GM12865 (cell line): Measurements from ENCODE around the gene KLF13.

Source experiments
- DNase-seq: peaks from one replicate; pipeline ENCODE4 v3.0.0; 2010; ENCODE audit warnings: low read depth
- H3K4me3 ChIP-seq: 2 replicates; pipeline ENCODE4 v1.5.1; 2011; ENCODE audit warnings: mild to moderate bottlenecking, low read depth, low read length, control low read depth
- CTCF ChIP-seq: IDR thresholded peaks from 2 replicates; pipeline ENCODE4 v1.5.1; 2011; ENCODE audit warnings: low read length, control low read depth, low read depth, inconsistent platforms; ENCODE audit not compliant: insufficient read depth; ENCODE audit errors: missing control alignments

Gene KLF13

GRCh38 chr15:31305375-31305774 lies 21.3 kb upstream of the KLF13 start:
- no peak for TF ChIP-seq CTCF
- no peak for DNase-seq

GRCh38 chr15:31305796-31306425 lies 20.7 kb upstream of the KLF13 start:
- no peak overlapping the region for H3K4me3 ChIP-seq
- no peak for DNase-seq
- TF ChIP-seq CTCF: no peak

More at GRCh38 chr15:31305375-31305774, 21.3 kb upstream of the KLF13 start:
- no peak overlapping the region for H3K4me3 ChIP-seq

GRCh38 chr15:31306426-31307269 lies 20.0 kb upstream of the KLF13 start:
- TF ChIP-seq CTCF: no peak
- no peak for DNase-seq
- H3K4me3 ChIP-seq: no peak overlapping the region

- no peak overlapping the region for H3K4me3 ChIP-seq
- no peak for DNase-seq
- no peak for TF ChIP-seq CTCF
Observed at GRCh38 chr15:31307270-31308184, 19.1 kb upstream of the KLF13 start.

- no peak for TF ChIP-seq CTCF
- peak; percentile 54 for DNase-seq
- no peak overlapping the region for H3K4me3 ChIP-seq
Observed at GRCh38 chr15:31308185-31308639, 18.4 kb upstream of the KLF13 start.

- H3K4me3 ChIP-seq: no peak overlapping the region
- no peak for DNase-seq
- no peak for TF ChIP-seq CTCF
Observed at GRCh38 chr15:31309893-31310606, 16.6 kb upstream of the KLF13 start.
